Psoas muscle (tissue), 8 donors: ENCODE measurements around the gene MTFR2. TPM values are rescaled to one million over a fixed set of nuclear protein-coding genes. Genes with fewer than 3 reads are reported as not detected.
"Not testable (repeated sequence)": the region's sequence is repeated elsewhere in the genome, so short reads cannot be mapped to it uniquely, and the experiment has no call there.

ENCODE experiments used
- ATAC-seq, 4 donors: fragments of 200-7000 bp; cut with Tn5 transposase; one replicate each; pipeline ENCODE4 v1.9.1; 2020; ENCODE audit warnings: moderate library complexity in 3 of 4, mild to moderate bottlenecking in 2 of 4
- DNase-seq, 2 donors: peaks; one replicate each; pipeline ENCODE4 v3.0.0-alpha.2; 2020
- H3K27ac ChIP-seq: fragments of 200-600 bp; one replicate; pipeline ENCODE4 v1.8.0; 2022
- H3K27me3 ChIP-seq, 3 donors: fragments of 200-600 bp in 1 of 3; one replicate each; pipeline versions ENCODE4 v1.6.1 to v1.8.0; 2013 to 2022; ENCODE audit warnings: low read length in 2 of 3, mild to moderate bottlenecking in 2 of 3, moderate library complexity in 1 of 3; ENCODE audit not compliant: insufficient read depth in 3 of 3
- H3K36me3 ChIP-seq, 2 donors: fragments of 200-600 bp in 1 of 2; one replicate each; pipeline versions ENCODE4 v1.6.1 to v1.8.0; 2013 to 2022; ENCODE audit warnings: low read depth in 1 of 2, mild to moderate bottlenecking in 1 of 2, moderate library complexity in 1 of 2; ENCODE audit not compliant: insufficient read depth in 1 of 2
- H3K4me1 ChIP-seq: fragments of 200-600 bp; one replicate; pipeline ENCODE4 v1.8.0; 2022
- H3K4me3 ChIP-seq: fragments of 200-600 bp; one replicate; pipeline ENCODE4 v1.8.0; 2022; ENCODE audit warnings: mild to moderate bottlenecking
- H3K9me3 ChIP-seq: fragments of 200-600 bp; one replicate; pipeline ENCODE4 v1.8.0; 2022
- WGBS, 3 donors: extraction: QIAGEN DNeasy Blood & Tissue Kit; methylation state at CpG; one replicate each; pipeline versions ENCODE4 v1.1.6 to v1.1.7; 2013; 5-methylcytosine and 5-hydroxymethylcytosine counted together
- intact Hi-C, 2 donors: fragments of 100-400 bp; cut with DNase I; formaldehyde crosslinking; loops; one replicate each; pipeline versions ENCODE4 v1.11.0 to v1.14.2; 2022
- polyA plus RNA-seq, 3 donors: library from polyadenylated mRNA; stranded (reverse); fragments of 200-250 nt; gene quantifications; one replicate each; pipeline ENCODE4 v1.2.3, GENCODE V29; 2013
- total RNA-seq, 4 donors: library from RNA; stranded (reverse); fragmentation: NEBNext Ultra II Directional in 2 of 4; extraction: Animal tissue kit (Norgen Biotek cat#: 25700) in 2 of 4; gene quantifications; one replicate each; pipeline versions ENCODE4 v1.2.1 to v1.2.4, GENCODE V29; 2021 to 2023
- TF ChIP-seq, protein P1 (sequence below): fragments of 200-600 bp; IDR thresholded peaks from one replicate; pipeline ENCODE4 v1.8.0; 2022; ENCODE audit warnings: antibody characterized with exemption
- donor health status: healthy with polysubstance abuse.
- donor health status: DM: no; HTN: no; CAD: no; lungs with moderate emphysema.
- donor health status: Bipolar disorder and iron deficiency.
- donor health status: healthy.
- donor health status: DM: yes; HTN: yes; CAD: no.
- donor health status: DM: no; HTN: no; CAD: no.
- donor health status: DM: no; HTN: no; CAD: no.
- donor health status: DM: yes; HTN: yes; CAD: no.

MTFR2 gene
- total and polyA plus RNA-seq, 7 donors, result 0.07 to 0.95 (median 0.41) TPM; not detected in 1

DNA sequence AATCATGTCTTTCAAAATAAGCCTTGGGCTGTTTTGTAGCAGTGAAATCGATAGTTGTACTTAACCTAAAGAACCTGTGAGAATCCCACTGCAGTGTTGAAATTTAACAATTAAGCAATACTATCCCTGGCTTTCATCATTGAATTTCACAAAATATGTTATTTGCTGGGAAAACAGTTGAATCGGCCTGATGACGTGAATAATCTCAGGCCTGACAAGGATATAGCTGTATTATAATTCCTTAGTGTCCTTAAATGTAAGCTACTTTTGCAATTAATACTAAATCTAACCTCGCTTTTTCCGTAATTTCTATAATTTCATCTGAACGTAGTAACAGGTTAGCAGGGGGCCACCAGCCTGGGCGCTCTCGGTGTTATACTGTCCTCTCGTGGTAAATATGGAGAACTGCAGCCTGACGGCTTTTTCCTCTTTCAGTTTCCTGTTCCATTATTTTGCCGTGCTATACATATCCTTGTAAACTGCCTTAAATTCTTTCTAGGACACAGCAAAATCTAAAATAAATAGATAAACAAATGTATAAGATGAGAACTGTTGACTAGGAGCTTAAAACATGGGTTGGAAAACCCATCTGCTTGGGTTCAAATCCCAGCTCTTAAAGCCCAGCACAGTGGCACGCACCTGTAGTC is 24.0 kb downstream of the MTFR2 start:
- H3K27me3 ChIP-seq, result no peaks in the 10 kb centered on the region
- ATAC-seq (peak; percentile 81 to 95 (median 86)), DNase-seq (peak in 1 of 2 donors; percentile 52)
- H3K4me1 ChIP-seq, result peaks cover 4% of the 10 kb centered on the region
- H3K9me3 ChIP-seq, result no peaks in the 10 kb centered on the region
- no peak overlapping the region for H3K27ac ChIP-seq
- no peaks in the 10 kb centered on the region for H3K36me3 ChIP-seq
- H3K4me3 ChIP-seq, result peak overlapping the region; percentile 47
- 15 to 25% (median 16%) methylated on average over 12 of the region's 12 CpGs for WGBS, 3 donors
- TF ChIP-seq, protein P1, sequence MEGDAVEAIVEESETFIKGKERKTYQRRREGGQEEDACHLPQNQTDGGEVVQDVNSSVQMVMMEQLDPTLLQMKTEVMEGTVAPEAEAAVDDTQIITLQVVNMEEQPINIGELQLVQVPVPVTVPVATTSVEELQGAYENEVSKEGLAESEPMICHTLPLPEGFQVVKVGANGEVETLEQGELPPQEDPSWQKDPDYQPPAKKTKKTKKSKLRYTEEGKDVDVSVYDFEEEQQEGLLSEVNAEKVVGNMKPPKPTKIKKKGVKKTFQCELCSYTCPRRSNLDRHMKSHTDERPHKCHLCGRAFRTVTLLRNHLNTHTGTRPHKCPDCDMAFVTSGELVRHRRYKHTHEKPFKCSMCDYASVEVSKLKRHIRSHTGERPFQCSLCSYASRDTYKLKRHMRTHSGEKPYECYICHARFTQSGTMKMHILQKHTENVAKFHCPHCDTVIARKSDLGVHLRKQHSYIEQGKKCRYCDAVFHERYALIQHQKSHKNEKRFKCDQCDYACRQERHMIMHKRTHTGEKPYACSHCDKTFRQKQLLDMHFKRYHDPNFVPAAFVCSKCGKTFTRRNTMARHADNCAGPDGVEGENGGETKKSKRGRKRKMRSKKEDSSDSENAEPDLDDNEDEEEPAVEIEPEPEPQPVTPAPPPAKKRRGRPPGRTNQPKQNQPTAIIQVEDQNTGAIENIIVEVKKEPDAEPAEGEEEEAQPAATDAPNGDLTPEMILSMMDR, result peak; percentile 100
- intact Hi-C loops, result loop anchor here (2.0 to 10.0 kb wide), 7 partner anchors 191 to 775 kb away; no protein-coding TSS in a partner anchor

DNA sequence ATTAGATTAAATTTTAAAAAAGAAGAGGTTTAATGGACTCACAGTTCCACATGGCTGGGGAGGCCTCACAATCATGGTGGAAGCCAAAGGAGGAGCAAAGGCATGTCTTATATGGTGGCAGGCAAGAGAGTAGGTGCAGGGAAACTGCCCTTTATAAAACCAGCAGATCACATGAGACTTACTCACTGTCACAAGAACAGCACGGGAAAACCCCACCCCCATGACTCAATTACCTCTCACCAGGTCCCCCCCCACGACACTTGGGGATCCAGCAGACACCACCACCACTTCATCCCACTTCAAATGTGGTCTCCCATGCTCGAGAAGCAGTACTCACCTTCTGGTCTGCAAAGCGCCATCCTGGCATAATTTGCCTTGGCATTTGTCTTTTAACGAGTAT is 24.6 kb downstream of the MTFR2 start:
- Histone ChIP-seq H3K9me3 (no peaks in the 10 kb centered on the region), H3K4me1 (peaks cover 4% of the 10 kb centered on the region), H3K4me3 (no peak overlapping the region), H3K27me3 (no peaks in the 10 kb centered on the region), H3K27ac (no peak overlapping the region), H3K36me3 (no peaks in the 10 kb centered on the region)
- DNase-seq (no peak), ATAC-seq (peak in 1 of 4 donors; percentile 38)
- TF ChIP-seq, protein P1, result no peak
- intact Hi-C loops, result loop anchor here (5.0 to 10.0 kb wide), 4 partner anchors 191 to 718 kb away; no protein-coding TSS in a partner anchor
- WGBS, 3 donors, result 75 to 81% (median 77%) methylated on average over 5 of the region's 5 CpGs

DNA sequence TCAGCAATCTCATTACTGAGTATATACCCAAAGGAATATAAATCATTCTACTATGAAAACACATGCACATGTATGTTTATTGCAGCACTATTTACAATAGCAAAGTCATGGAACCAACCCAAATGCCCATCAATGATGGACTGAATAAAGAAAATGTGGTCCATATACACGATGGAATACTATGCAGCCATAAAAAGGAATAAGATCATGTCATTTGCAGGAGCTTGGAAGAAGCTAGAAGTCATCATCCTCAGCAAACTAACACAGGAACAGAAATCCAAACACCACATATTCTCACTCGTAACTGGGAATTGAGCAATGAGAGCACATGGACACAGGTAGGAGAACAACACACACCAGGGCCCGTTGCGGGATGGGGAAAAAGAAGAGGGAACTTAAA is 25.1 kb downstream of the MTFR2 start:
- not testable (repeated sequence) for DNase-seq, H3K4me1 ChIP-seq, H3K4me3 ChIP-seq, H3K27ac ChIP-seq, H3K9me3 ChIP-seq, ATAC-seq, H3K27me3 ChIP-seq, H3K36me3 ChIP-seq
- WGBS, 3 donors, result 93 to 96% (median 95%) methylated on average over 4 of the region's 4 CpGs
- intact Hi-C loops, result loop anchor here (5.0 to 10.0 kb wide), 4 partner anchors 190 to 718 kb away; no protein-coding TSS in a partner anchor

DNA sequence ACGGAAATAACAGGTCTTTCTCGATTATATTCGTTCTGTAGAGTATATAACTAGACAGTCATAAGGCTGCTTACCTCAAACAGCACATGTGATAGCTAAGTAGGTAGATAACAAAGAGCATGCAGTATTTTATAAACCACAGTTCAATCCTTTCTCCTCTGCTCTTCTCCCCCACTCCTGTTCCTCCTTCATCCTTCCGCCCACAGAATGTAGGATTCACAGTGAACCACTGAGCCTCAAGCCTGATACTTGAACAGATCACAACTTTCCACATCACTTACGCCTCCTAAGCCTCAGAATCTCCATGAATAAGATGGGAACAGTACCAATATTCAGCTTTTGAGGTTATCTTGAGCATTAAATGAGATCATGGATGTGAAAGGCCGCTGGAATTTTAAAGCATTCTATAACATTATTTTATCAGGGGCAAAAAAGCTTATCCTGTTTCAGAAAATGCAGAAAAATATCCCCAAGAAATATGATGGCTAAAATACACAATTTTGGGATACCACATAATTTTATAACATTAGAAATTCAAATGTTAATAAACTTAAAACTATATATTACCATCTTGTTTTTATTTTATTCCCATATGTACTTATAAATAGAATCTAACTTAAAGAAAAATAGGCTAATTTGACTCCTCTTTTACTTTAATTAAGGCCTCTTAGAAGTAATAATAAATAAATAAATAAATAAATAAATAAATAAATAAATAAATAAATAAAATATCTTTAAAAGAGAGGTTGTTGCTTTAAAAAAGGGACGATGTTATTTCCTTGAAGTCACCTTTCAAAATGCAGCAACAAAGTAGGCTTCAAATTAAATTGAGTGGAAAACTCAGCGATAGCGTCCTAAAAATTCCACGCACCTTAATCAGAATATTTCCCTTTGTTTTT is 33.4 kb downstream of the MTFR2 start:
- H3K27me3 ChIP-seq, result no peaks in the 10 kb centered on the region
- ATAC-seq, result no peak
- TF ChIP-seq, protein P1, result no peak
- WGBS, 3 donors, result 84 to 85% (median 85%) methylated on average over 10 of the region's 10 CpGs
- intact Hi-C loops, result no loop called here
- H3K36me3 ChIP-seq, result no peaks in the 10 kb centered on the region
- no peaks in the 10 kb centered on the region for H3K4me1 ChIP-seq
- no peak overlapping the region for H3K4me3 ChIP-seq
- no peak for DNase-seq
- H3K27ac ChIP-seq, result no peak overlapping the region
- no peaks in the 10 kb centered on the region for H3K9me3 ChIP-seq

DNA sequence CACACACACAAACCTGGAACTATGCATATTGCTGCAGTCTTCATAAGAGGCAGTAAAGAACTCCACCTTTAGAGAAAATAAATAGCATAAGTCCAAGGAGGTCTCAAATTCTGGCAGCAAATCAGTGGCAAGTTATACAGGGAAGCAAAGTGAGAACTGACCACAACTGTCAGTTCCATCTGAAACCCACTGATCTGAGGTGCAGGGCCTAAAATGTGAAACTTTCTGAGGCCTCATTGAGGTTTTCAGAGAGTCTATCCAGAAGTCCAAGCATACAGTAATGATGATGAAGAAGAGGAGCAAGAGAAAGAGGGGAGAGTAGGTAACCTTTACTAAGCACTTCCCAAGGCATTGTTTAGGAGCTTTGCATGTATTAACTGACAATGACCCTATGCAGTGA is 36.3 kb downstream of the MTFR2 start:
- no peak overlapping the region for H3K27ac ChIP-seq
- ATAC-seq (no peak), DNase-seq (no peak)
- TF ChIP-seq, protein P1, result no peak
- H3K4me3 ChIP-seq, result no peak overlapping the region
- intact Hi-C loops, result no loop called here
- H3K36me3 ChIP-seq, result no peaks in the 10 kb centered on the region
- no peaks in the 10 kb centered on the region for H3K4me1 ChIP-seq
- no peaks in the 10 kb centered on the region for H3K27me3 ChIP-seq
- no peaks in the 10 kb centered on the region for H3K9me3 ChIP-seq
